ENCODE measurements around the gene CNN3. TPM values are rescaled to one million over a fixed set of nuclear protein-coding genes. Genes with fewer than 3 reads are reported as not detected.

Gene CNN3
- total RNA-seq, 1 donor from 2014 or later: 596 TPM

DNA sequence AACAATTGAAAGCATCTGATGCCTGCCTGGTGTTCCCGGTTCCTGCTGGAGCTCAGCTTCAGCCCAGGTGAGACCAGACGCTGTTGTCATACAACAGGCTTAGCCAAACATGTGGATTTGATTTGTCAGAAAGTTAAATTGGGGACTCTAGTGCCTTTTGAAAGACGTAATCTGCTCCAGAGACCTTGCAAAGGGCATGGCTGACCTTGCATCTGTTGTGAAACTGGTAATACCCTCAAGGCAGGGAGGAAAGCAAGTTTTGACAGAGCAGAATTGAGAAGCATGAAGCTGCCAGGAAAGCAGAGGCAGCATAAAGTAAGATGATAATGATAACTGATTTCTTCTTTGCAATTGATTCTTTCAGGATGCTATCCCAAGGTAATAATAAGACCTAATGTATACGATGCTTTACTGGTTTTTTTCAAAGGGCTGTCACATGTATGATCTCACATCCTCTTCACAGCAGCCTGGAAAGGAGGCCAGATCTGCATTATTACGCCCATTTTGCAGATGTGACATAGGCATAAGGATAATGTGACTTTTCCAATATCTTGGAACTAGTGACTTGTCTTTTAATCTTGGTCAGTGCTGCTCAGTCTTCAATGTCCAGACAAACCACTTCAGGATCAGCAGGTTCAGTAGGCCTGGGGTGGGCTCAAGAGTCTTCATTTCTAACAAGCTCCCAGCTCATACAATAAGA is 24.7 kb upstream of the CNN3 start:
- Mint-ChIP-seq H3K36me3 (ENCODE audit: low read depth, unreplicated experiment) (no peaks in the 10 kb centered on the region), H3K9me3 (ENCODE audit: unreplicated experiment) (no peaks in the 10 kb centered on the region), H3K27ac (ENCODE audit: unreplicated experiment) (no peak overlapping the region), H3K4me1 (ENCODE audit: unreplicated experiment) (peaks cover 31% of the 10 kb centered on the region), H3K4me3 (ENCODE audit: unreplicated experiment) (no peak overlapping the region), H3K27me3 (ENCODE audit: unreplicated experiment) (peaks cover 4% of the 10 kb centered on the region)
- DNase-seq (ENCODE audit: low spot score): no peak
- no peak for TF ChIP-seq CTCF (IDR thresholded peaks at IDR 0.05; ENCODE audit: unreplicated experiment)

DNA sequence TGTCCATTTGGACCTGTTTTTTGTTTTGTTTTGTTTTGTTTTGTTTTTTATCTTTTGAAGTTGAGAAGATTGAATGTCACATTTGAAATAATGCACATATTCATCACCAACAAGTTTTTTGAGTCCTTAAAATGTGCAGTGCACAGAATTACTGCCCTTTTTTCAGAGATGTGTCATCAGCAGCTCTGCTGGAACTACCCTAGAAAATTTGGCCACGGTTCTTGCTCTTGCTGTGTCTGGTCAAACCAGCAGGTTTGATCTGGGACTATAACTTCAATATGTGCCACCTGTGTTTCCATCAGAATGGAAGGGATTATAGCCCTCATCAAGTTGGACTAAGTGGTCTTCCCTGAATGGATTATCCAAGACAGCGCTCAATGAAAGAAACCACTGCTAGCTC is 24.1 kb upstream of the CNN3 start:
- TF ChIP-seq CTCF (IDR thresholded peaks at IDR 0.05; ENCODE audit: unreplicated experiment): no peak
- no peak for DNase-seq (ENCODE audit: low spot score)
- H3K36me3 Mint-ChIP-seq (ENCODE audit: low read depth, unreplicated experiment): no peaks in the 10 kb centered on the region
- H3K4me3 Mint-ChIP-seq (ENCODE audit: unreplicated experiment): no peak overlapping the region
- H3K27ac Mint-ChIP-seq (ENCODE audit: unreplicated experiment): no peak overlapping the region
- H3K27me3 Mint-ChIP-seq (ENCODE audit: unreplicated experiment): peaks cover 4% of the 10 kb centered on the region
- no peaks in the 10 kb centered on the region for H3K9me3 Mint-ChIP-seq (ENCODE audit: unreplicated experiment)
- peaks cover 32% of the 10 kb centered on the region for H3K4me1 Mint-ChIP-seq (ENCODE audit: unreplicated experiment)

GRCh38 chr1:94949681-94950661 is 23.1 kb upstream of the CNN3 start:
- Mint-ChIP-seq H3K27me3 (ENCODE audit: unreplicated experiment) (peaks cover 4% of the 10 kb centered on the region), H3K36me3 (ENCODE audit: low read depth, unreplicated experiment) (no peaks in the 10 kb centered on the region), H3K9me3 (ENCODE audit: unreplicated experiment) (no peaks in the 10 kb centered on the region), H3K27ac (ENCODE audit: unreplicated experiment) (no peak overlapping the region), H3K4me1 (ENCODE audit: unreplicated experiment) (peaks cover 34% of the 10 kb centered on the region), H3K4me3 (ENCODE audit: unreplicated experiment) (no peak overlapping the region)
- DNase-seq (ENCODE audit: low spot score): no peak
- TF ChIP-seq CTCF (IDR thresholded peaks at IDR 0.05; ENCODE audit: unreplicated experiment): no peak

DNA sequence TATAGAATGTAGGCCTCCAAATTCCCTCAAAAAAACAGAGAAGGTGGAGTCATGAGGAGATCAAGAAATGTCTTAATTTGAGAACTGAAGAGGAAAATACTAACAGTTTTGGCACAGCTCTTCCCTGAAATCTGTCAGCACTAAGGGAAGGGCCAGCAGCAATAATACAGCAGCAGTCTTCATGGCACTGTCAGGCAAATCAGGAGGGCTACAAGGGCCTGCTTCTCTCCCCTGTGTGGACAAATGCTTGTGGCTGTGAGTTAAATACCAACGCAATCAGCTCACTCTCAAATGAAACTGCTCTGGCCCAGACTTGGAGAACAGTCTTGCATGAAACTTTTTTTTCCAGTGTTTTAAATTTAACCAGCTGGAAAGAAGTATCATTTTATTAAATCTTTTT is 20.5 kb upstream of the CNN3 start:
- no peak overlapping the region for H3K27ac Mint-ChIP-seq (ENCODE audit: unreplicated experiment)
- TF ChIP-seq CTCF (IDR thresholded peaks at IDR 0.05; ENCODE audit: unreplicated experiment): no peak
- DNase-seq (ENCODE audit: low spot score): no peak
- H3K9me3 Mint-ChIP-seq (ENCODE audit: unreplicated experiment): no peaks in the 10 kb centered on the region
- H3K4me3 Mint-ChIP-seq (ENCODE audit: unreplicated experiment): no peak overlapping the region
- peaks cover 19% of the 10 kb centered on the region for H3K4me1 Mint-ChIP-seq (ENCODE audit: unreplicated experiment)
- H3K27me3 Mint-ChIP-seq (ENCODE audit: unreplicated experiment): peaks cover 3% of the 10 kb centered on the region
- H3K36me3 Mint-ChIP-seq (ENCODE audit: low read depth, unreplicated experiment): no peaks in the 10 kb centered on the region

DNA sequence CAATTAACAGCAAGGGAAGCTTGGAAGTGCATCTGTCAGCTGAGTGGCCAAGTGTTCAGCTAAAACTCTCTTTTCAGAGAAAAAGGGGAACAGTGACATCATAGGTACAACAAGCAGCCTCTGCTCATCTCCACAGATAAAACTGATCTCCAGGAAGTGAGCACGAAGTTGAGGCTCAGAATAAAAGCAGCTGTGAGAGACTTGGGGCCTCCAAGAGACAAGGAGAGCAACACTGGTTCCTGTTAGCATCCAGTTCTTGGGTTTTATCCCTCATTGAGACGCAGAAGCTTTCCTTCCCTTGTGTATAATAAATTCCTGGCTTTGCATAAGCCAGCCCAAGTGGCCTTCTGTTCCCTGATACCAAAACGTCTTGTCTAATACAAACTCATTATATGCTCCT is 20.0 kb upstream of the CNN3 start:
- Mint-ChIP-seq H3K4me1 (ENCODE audit: unreplicated experiment) (peaks cover 19% of the 10 kb centered on the region), H3K36me3 (ENCODE audit: low read depth, unreplicated experiment) (no peaks in the 10 kb centered on the region), H3K9me3 (ENCODE audit: unreplicated experiment) (no peaks in the 10 kb centered on the region), H3K27me3 (ENCODE audit: unreplicated experiment) (peaks cover 3% of the 10 kb centered on the region), H3K4me3 (ENCODE audit: unreplicated experiment) (no peak overlapping the region), H3K27ac (ENCODE audit: unreplicated experiment) (no peak overlapping the region)
- no peak for DNase-seq (ENCODE audit: low spot score)
- TF ChIP-seq CTCF (IDR thresholded peaks at IDR 0.05; ENCODE audit: unreplicated experiment): no peak

Data from endothelial cell (in vitro differentiated cells).